Activated CD4-positive, CD25-positive, alpha-beta regulatory T cell treated with anti-CD3 and anti-CD28 coated beads, Interleukin-2, amount 50 U/mL, for 16 hours (primary cell): ENCODE data around the gene DUSP6.

ENCODE experiments used
- DNase-seq: peaks from one replicate; pipeline ENCODE4 v3.0.0-alpha.2; 2020; ENCODE audit warnings: low read depth, low spot score

The DUSP6 gene

GRCh38 chr12:89328151-89329030, 23.9 kb downstream of the DUSP6 start:
- no peak for DNase-seq

GRCh38 chr12:89327486-89328094, 24.7 kb downstream of the DUSP6 start:
- DNase-seq = no peak

GRCh38 chr12:89326239-89327040, 25.9 kb downstream of the DUSP6 start:
- DNase-seq = no peak

GRCh38 chr12:89325495-89325894, 26.8 kb downstream of the DUSP6 start:
- DNase-seq = no peak

- no peak for DNase-seq
Observed at GRCh38 chr12:89324437-89324836, 27.9 kb downstream of the DUSP6 start.

GRCh38 chr12:89323568-89324218, 28.6 kb downstream of the DUSP6 start:
- no peak for DNase-seq

- DNase-seq = no peak
Observed at GRCh38 chr12:89320735-89321134, 31.6 kb downstream of the DUSP6 start.

- no peak for DNase-seq
Observed at GRCh38 chr12:89319606-89320005, 32.7 kb downstream of the DUSP6 start.

GRCh38 chr12:89319122-89319521, 33.2 kb downstream of the DUSP6 start:
- no peak for DNase-seq

- DNase-seq = no peak
Observed at GRCh38 chr12:89316705-89317139, 35.6 kb downstream of the DUSP6 start.

GRCh38 chr12:89314060-89314761, 38.1 kb downstream of the DUSP6 start:
- no peak for DNase-seq

- no peak for DNase-seq
Observed at GRCh38 chr12:89311703-89312293, 40.5 kb downstream of the DUSP6 start.

- DNase-seq = no peak
Observed at GRCh38 chr12:89309815-89310214, 42.5 kb downstream of the DUSP6 start.

GRCh38 chr12:89309440-89309802, 42.9 kb downstream of the DUSP6 start:
- DNase-seq = no peak

GRCh38 chr12:89307474-89308253, 44.6 kb downstream of the DUSP6 start:
- DNase-seq = no peak

GRCh38 chr12:89306827-89307473, 45.4 kb downstream of the DUSP6 start:
- no peak for DNase-seq

- no peak for DNase-seq
Observed at GRCh38 chr12:89305373-89305772, 46.9 kb downstream of the DUSP6 start.

GRCh38 chr12:89299931-89300330, 52.4 kb downstream of the DUSP6 start:
- no peak for DNase-seq

- no peak for DNase-seq
Observed at GRCh38 chr12:89299417-89299816, 52.9 kb downstream of the DUSP6 start.
